Smooth muscle cell (in vitro differentiated cells): ENCODE measurements around the gene FAM20A. TPM values are rescaled to one million over a fixed set of nuclear protein-coding genes. Genes with fewer than 3 reads are reported as not detected.

ENCODE experiments used
- DNase-seq: peaks from one replicate; lab custom pipeline; 2025; ENCODE audit not compliant: unreplicated experiment; lab: John Stamatoyannopoulos, UW
- H2AFZ ChIP-seq: fragments of 200-600 bp; sonication (generic); 2 replicates; pipeline ENCODE4 v1.6.0; 2016; ENCODE audit warnings: antibody characterized with exemption, low read depth, mild to moderate bottlenecking
- H3F3A ChIP-seq: fragments of 200-600 bp; sonication (generic); 2 replicates; pipeline ENCODE4 v1.6.0; 2017; ENCODE audit warnings: antibody characterized with exemption, low read depth
- H3K27ac ChIP-seq: fragments of 200-600 bp; sonication (generic); 2 replicates; pipeline ENCODE4 v1.5.1; 2016; ENCODE audit warnings: low read depth, mild to moderate bottlenecking
- H3K27me3 ChIP-seq: fragments of 200-600 bp; sonication (generic); 2 replicates; pipeline ENCODE4 v1.6.1; 2016; ENCODE audit warnings: low read depth, mild to moderate bottlenecking
- H3K36me3 ChIP-seq: fragments of 200-600 bp; sonication (generic); 2 replicates; pipeline ENCODE4 v1.5.1; 2016; ENCODE audit warnings: low read depth
- H3K4me1 ChIP-seq: fragments of 200-600 bp; sonication (generic); 2 replicates; pipeline ENCODE4 v1.5.1; 2016; ENCODE audit warnings: low read depth
- H3K4me2 ChIP-seq: fragments of 200-600 bp; sonication (generic); 2 replicates; pipeline ENCODE4 v1.6.0; 2016; ENCODE audit warnings: mild to moderate bottlenecking
- H3K4me3 ChIP-seq: fragments of 200-600 bp; sonication (generic); 2 replicates; pipeline ENCODE4 v1.5.1; 2016; ENCODE audit warnings: mild to moderate bottlenecking
- H3K79me2 ChIP-seq: fragments of 200-600 bp; sonication (generic); 2 replicates; pipeline ENCODE4 v1.6.0; 2016; ENCODE audit warnings: low read depth, mild to moderate bottlenecking
- H3K9ac ChIP-seq: fragments of 200-600 bp; sonication (generic); 2 replicates; pipeline ENCODE4 v1.6.0; 2016; ENCODE audit warnings: low read depth
- H3K9me3 ChIP-seq: fragments of 200-600 bp; sonication (generic); replicated peaks from 2 replicates; pipeline ENCODE4 v1.5.1; 2016; ENCODE audit warnings: low read depth
- H4K20me1 ChIP-seq: fragments of 200-600 bp; sonication (generic); 2 replicates; pipeline ENCODE4 v1.6.0; 2016; ENCODE audit warnings: low read depth
- WGBS: methylation state at CpG from one replicate; pipeline ENCODE4 v1.1.7; 2016; ENCODE audit warnings: low lambda C conversion rate; 5-methylcytosine and 5-hydroxymethylcytosine counted together
- polyA plus RNA-seq: library from polyadenylated mRNA; unstranded; fragments of >200 nt; fragmentation: Nextera tagmentation; extraction: Ambion mirVana; gene quantifications from 2 replicates; pipeline ENCODE4 v1.2.1, GENCODE V29; 2016
- total RNA-seq: library from RNA; depleted of rRNA; stranded (reverse); fragments of >200 nt; gene quantifications from 2 replicates; pipeline ENCODE4 v1.2.3, GENCODE V29; 2014
- TF ChIP-seq, protein P1 (sequence below): fragments of 200-600 bp; sonication (generic); IDR thresholded peaks from 2 replicates; pipeline ENCODE4 v1.5.1; 2017; ENCODE audit warnings: borderline replicate concordance, mild to moderate bottlenecking, antibody characterized with exemption; ENCODE audit not compliant: insufficient read depth, poor library complexity, severe bottlenecking

The FAM20A gene
- total and polyA plus RNA-seq, 2 experiments from 2014 or later, result 4.6 to 10.8 TPM

DNA sequence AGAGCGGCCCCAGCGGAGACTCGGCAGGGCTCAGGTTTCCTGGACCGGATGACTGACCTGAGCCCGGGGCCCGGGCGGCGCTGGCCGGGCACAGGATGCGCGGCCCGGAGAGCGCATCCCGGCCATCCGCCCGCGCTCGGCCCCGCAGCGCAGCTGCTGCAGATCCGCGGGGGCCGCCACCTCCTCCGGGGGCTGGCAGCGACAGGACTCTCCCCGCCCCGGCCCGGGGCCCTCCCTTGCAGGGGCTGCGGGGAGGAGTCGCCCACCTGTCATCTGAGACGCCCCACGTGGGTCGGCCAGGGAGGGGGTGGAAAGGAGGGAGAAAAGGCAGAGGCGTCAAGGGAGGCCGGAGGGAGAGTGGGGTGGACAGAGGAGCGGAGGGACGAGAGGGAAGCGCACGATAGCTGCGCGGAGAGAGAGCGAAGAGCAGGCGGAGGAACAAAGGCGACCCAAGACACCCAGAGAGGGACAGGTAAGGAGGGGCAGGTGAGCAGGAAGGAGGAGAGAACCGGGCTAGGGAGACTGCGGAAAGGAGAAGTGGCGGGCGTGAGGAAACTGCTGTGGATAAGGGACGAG, 89.4 kb downstream of the FAM20A start:
- no peaks in the 10 kb centered on the region for H3K9me3 ChIP-seq
- H3K36me3 ChIP-seq, result peaks cover 10% of the 10 kb centered on the region
- H3K9ac ChIP-seq, result peak overlapping the region; percentile 99
- no peaks in the 10 kb centered on the region for H3K27me3 ChIP-seq
- peak overlapping the region; percentile 91 for H2AFZ ChIP-seq
- H3K4me3 ChIP-seq, result peak overlapping the region; percentile 68
- peak overlapping the region; percentile 90 for H3K4me2 ChIP-seq
- WGBS, result 1% methylated on average over 29 of the region's 49 CpGs
- TF ChIP-seq, protein P1, sequence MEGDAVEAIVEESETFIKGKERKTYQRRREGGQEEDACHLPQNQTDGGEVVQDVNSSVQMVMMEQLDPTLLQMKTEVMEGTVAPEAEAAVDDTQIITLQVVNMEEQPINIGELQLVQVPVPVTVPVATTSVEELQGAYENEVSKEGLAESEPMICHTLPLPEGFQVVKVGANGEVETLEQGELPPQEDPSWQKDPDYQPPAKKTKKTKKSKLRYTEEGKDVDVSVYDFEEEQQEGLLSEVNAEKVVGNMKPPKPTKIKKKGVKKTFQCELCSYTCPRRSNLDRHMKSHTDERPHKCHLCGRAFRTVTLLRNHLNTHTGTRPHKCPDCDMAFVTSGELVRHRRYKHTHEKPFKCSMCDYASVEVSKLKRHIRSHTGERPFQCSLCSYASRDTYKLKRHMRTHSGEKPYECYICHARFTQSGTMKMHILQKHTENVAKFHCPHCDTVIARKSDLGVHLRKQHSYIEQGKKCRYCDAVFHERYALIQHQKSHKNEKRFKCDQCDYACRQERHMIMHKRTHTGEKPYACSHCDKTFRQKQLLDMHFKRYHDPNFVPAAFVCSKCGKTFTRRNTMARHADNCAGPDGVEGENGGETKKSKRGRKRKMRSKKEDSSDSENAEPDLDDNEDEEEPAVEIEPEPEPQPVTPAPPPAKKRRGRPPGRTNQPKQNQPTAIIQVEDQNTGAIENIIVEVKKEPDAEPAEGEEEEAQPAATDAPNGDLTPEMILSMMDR, result no peak
- H3K4me1 ChIP-seq, result peaks cover 24% of the 10 kb centered on the region
- H3K79me2 ChIP-seq, result peaks cover 43% of the 10 kb centered on the region
- DNase-seq, result peak; percentile 81
- peak overlapping the region; percentile 99 for H3K27ac ChIP-seq
- peaks cover 26% of the 10 kb centered on the region for H3F3A ChIP-seq
- H4K20me1 ChIP-seq, result peaks cover 39% of the 10 kb centered on the region

DNA sequence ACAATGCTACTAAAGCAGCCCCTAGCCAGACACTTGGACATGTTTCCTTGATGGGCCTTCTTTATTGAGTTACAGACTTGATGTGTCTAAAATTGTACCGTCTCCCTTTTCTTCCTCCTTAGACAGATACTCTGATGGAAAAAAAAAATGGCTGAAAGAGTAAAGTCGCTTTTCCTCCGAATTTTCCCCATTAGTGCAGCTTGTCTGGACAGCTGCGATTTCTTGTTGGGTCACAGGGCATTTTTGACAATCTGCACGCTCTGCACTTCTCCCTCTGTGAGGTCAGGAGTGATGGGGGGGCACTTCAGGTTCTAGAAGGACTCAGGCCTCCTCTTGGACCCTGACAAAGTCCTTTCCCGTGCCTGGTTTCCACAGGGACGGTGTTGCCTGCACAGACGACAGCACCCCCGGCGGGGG, 89.9 kb downstream of the FAM20A start:
- peak overlapping the region; percentile 91 for H2AFZ ChIP-seq
- H3K4me2 ChIP-seq, result peak overlapping the region; percentile 90
- H3K9ac ChIP-seq, result peak overlapping the region; percentile 99
- H3F3A ChIP-seq, result peaks cover 26% of the 10 kb centered on the region
- peaks cover 38% of the 10 kb centered on the region for H3K79me2 ChIP-seq
- H3K36me3 ChIP-seq, result peaks cover 6% of the 10 kb centered on the region
- TF ChIP-seq, protein P1, result no peak
- no peaks in the 10 kb centered on the region for H3K9me3 ChIP-seq
- peak overlapping the region; percentile 99 for H3K27ac ChIP-seq
- H3K27me3 ChIP-seq, result no peaks in the 10 kb centered on the region
- WGBS, result 8% methylated on average over 10 of the region's 10 CpGs
- peaks cover 34% of the 10 kb centered on the region for H4K20me1 ChIP-seq
- H3K4me1 ChIP-seq, result peaks cover 24% of the 10 kb centered on the region
- no peak for DNase-seq
- H3K4me3 ChIP-seq, result peak overlapping the region; percentile 68

DNA sequence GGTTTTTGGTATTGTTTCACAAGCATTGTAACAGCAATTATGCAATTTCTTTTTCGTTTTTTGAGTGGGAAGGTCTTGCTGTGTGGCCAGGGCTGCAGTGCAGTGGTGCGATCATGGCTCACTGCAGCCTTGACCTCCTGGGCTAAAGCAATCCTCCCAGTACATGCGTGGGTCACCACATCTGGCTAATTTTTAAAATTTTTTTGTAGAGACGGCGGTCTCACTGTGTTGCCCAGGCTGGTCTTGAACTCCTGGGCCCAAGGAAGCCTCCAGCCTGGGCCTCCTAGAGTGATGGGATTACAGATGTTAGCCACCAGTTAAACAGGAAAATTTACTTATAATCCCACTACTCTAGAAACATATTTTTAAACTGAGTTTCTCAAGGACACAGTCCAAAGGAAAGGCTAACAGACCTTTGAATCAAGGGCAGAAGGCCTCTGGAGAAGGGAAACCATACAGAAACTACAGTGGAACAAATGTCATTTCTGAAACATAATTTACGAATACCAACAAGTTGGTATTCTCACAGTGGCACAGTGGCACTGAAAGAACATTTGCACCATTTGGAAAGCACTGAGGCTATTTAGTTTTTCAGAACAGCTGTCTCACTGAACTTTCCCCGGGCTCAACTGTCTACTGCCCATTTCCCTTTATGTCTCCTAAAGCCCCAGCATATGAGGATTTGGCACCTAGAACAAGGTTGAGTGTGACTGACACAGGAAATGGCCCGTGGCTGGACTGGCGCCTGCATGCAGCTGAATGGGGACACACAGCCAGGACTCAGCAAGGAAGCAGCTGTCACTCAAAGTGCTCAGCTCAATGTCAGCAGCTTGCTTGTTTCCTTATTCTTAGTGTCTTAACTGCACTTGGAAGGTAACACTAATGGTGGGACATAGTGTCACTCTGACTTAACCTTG, 91.8 kb downstream of the FAM20A start:
- Histone ChIP-seq H2AFZ (no peak overlapping the region), H3K4me1 (peaks cover 21% of the 10 kb centered on the region), H3K36me3 (no peaks in the 10 kb centered on the region), H3K9ac (no peak overlapping the region), H4K20me1 (peaks cover 16% of the 10 kb centered on the region), H3K79me2 (peaks cover 20% of the 10 kb centered on the region), H3K9me3 (no peaks in the 10 kb centered on the region), H3K27me3 (no peaks in the 10 kb centered on the region), H3F3A (peaks cover 26% of the 10 kb centered on the region), H3K4me2 (no peak overlapping the region), H3K4me3 (no peak overlapping the region), H3K27ac (no peak overlapping the region)
- TF ChIP-seq, protein P1, result no peak
- no peak for DNase-seq
- 85% methylated on average over 9 of the region's 9 CpGs for WGBS
